Vagina (tissue), 2 donors: ENCODE data around the gene CTNND2.

Experiments used
- CTCF ChIP-seq, 3 experiments: fragments of 450-650 bp in 2 of 3; fragments of 200-600 bp in 1 of 3; sonication (generic) in 1 of 3; IDR thresholded peaks; one replicate each; pipeline ENCODE4 v1.5.1; 2017 to 2019; ENCODE audit warnings: antibody characterized with exemption in 3 of 3, mild to moderate bottlenecking in 2 of 3, moderate library complexity in 2 of 3
- POLR2AphosphoS5 ChIP-seq, 2 donors: sonication (generic); formaldehyde crosslinking; IDR thresholded peaks; one replicate each; pipeline ENCODE4 v1.9.0; 2017; ENCODE audit warnings: antibody characterized with exemption in 2 of 2, mild to moderate bottlenecking in 2 of 2, low read depth in 1 of 2; ENCODE audit not compliant: insufficient read depth in 1 of 2

- TF ChIP-seq CTCF (IDR thresholded peaks at IDR 0.05) = no peak
- TF ChIP-seq POLR2AphosphoS5 (IDR thresholded peaks at IDR 0.05; ENCODE audit: insufficient read depth in 1 of 2, low read depth in 1 of 2) = no peak
These were observed 599.0 kb downstream of the CTNND2 start for GRCh38 chr5:11305245-11305644.
